ENCODE data around the gene ZNF232.
"Not testable (repeated sequence)": the region's sequence is repeated elsewhere in the genome, so short reads cannot be mapped to it uniquely, and the experiment has no call there.

The ZNF232 gene

DNA sequence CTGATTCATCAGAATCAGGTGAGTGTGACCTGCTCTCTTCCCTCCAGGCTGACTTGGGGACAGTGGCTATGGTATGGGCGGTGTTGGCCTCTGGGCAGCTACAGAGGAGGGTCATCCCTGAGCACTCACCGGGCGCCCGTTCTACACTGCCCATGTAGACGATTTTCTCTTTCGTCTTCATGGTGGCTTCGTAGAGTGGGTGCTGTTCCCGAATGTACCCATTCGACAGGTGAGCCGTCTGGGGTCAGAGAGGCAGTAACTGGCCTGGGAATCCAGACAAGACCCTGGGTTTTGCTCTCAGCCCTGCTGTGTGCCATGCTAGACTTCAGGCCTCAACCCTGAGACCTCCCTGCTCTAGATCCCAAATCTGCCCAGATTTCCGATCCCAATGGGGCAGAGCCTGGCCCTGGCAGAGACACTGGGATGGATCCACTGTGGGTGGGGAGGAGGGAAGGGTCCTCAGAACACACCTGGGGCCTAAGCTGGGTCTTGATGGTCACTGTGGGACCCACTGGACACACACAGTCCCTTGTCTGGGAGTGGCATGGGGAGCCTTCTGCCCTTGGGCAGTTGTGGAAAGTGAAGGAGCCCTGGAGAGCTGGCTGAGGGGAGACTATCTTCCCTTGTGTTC, 17.3 kb upstream of the ZNF232 start:
- TF ChIP-seq, protein P1, sequence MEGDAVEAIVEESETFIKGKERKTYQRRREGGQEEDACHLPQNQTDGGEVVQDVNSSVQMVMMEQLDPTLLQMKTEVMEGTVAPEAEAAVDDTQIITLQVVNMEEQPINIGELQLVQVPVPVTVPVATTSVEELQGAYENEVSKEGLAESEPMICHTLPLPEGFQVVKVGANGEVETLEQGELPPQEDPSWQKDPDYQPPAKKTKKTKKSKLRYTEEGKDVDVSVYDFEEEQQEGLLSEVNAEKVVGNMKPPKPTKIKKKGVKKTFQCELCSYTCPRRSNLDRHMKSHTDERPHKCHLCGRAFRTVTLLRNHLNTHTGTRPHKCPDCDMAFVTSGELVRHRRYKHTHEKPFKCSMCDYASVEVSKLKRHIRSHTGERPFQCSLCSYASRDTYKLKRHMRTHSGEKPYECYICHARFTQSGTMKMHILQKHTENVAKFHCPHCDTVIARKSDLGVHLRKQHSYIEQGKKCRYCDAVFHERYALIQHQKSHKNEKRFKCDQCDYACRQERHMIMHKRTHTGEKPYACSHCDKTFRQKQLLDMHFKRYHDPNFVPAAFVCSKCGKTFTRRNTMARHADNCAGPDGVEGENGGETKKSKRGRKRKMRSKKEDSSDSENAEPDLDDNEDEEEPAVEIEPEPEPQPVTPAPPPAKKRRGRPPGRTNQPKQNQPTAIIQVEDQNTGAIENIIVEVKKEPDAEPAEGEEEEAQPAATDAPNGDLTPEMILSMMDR (IDR thresholded peaks at IDR 0.05; ENCODE audit: insufficient read depth, low read length, missing control alignments), result no peak
- POLR2A ChIA-PET, result no interaction called here

GRCh38 chr17:5128387-5128786, 16.7 kb upstream of the ZNF232 start:
- POLR2A ChIA-PET; DNase-seq (ENCODE audit: low read depth, low spot score); CTCF ChIA-PET; H3K4me3 ChIP-seq (ENCODE audit: low read depth, low read length): not testable (repeated sequence)

More for the DNA sequence above, 17.3 kb upstream of the ZNF232 start:
- no peak for DNase-seq (ENCODE audit: low read depth, low spot score)
- CTCF ChIA-PET, result no interaction called here
- no peak overlapping the region for H3K4me3 ChIP-seq (ENCODE audit: low read depth, low read length)

GRCh38 chr17:5127910-5128309, 16.2 kb upstream of the ZNF232 start:
- DNase-seq (ENCODE audit: low read depth, low spot score), result no peak
- TF ChIP-seq, protein P1 (IDR thresholded peaks at IDR 0.05; ENCODE audit: insufficient read depth, low read length, missing control alignments), result no peak
- ChIA-PET POLR2A (no interaction called here), CTCF (no interaction called here)
- no peak overlapping the region for H3K4me3 ChIP-seq (ENCODE audit: low read depth, low read length)

DNA sequence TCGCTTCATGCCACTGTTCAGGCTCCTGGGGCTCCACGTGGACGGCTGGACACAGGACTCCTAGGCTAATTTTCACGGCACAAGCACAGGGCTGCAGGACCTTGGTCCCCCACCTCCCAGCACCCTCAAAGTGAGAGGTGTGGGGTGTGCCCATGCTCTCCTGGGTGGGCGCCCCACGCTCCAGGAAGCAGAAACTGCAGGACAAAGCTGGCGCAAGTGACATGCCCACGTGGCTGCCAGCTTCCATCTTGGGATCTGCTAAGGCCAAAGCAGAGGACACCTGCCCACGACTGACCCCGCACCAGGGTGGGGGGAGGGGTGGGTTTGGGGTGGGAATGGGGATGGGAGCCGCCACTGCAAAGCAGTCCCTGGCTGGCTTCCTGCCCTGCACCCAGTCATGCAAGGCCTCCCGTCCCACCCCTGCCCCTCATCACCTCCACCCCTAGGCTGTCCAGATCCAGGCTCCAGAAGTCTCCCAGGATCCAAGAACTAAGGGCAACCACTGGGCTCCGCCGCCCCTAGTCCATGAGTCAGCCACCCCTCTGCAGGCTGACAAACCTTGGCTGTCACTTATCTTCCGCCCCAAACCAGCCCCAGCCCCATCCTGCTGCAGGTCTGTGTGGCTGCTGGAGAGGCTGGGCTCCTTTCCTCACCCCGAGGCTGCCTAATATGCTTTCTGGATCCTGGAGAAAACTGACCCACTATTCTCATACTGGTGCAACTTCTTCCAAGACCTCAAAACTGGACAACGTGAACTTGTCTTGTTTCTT, 15.2 kb upstream of the ZNF232 start:
- ChIA-PET CTCF (no interaction called here), POLR2A (no interaction called here)
- H3K4me3 ChIP-seq (ENCODE audit: low read depth, low read length), result no peak overlapping the region
- TF ChIP-seq, protein P1 (IDR thresholded peaks at IDR 0.05; ENCODE audit: insufficient read depth, low read length, missing control alignments), result no peak
- DNase-seq (ENCODE audit: low read depth, low spot score), result no peak

- CTCF ChIA-PET; DNase-seq (ENCODE audit: low read depth, low spot score); H3K4me3 ChIP-seq (ENCODE audit: low read depth, low read length); POLR2A ChIA-PET: not testable (repeated sequence)
Measured at GRCh38 chr17:5124896-5125295, 13.2 kb upstream of the ZNF232 start.

DNA sequence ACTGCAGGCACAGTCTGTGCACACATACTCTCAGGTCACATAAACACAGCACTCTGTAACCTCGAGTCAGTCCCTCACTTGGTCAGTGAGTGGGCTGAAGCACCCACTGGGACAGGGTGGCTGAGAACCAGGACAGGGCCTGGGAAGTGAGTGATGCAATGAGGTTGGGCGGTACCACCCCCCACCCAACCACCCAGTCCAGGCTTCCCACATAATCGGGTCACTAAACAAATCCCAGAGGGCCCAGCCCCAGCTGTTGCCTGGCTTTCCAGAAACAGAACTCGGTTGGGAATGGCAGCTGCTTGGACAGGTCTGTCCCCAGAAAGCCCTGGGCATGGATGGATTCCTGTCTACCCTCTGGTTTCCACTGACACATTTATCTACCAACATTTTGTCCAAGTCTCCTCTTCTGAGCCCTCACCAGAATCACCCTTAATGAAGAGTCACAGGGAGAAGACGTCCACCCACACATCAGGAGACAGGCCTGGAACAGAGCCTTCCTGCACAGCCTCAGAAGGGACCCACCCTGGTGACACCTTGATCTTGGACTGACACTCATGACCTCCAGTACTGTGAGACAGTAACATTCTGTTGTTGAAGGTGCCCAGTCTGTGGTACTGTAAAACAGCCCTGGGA, 12.6 kb upstream of the ZNF232 start:
- CTCF ChIA-PET; H3K4me3 ChIP-seq (ENCODE audit: low read depth, low read length); POLR2A ChIA-PET; DNase-seq (ENCODE audit: low read depth, low spot score): not testable (repeated sequence)

DNA sequence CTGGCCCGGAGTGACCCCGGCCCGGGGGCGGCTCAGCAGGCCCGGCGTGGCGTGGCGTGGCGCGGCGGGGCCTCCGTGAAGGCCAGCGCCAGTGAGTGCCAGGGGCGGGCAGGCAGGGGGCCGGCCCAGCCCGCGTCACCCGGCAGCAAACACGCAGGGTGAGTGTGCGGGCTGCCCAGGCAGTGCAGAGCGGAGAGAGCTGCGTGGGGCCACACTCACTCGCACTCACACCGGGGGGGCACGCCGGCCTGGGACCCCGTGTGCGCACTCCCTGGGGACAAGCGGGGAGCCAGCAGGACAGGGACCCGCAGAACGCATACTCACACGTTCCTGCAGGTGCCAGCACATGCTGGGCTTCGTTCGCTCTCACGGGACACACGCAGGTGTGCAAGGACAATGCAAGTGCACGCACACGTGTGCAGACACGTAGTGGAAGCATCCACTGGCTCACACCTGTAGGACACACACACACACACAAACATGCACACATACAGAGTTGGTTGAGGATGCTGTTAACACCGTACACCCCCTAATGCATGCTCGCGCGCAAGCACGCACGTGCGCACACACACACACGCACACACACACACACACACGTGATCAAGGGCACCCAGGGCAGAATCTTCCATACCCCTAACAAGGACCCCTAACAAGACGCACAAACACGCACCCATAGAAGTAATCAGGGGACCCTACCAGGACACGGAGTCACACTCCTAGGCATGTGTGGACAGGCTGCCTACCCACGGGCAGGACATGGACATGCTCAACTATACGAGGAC, 11.9 kb upstream of the ZNF232 start:
- POLR2A ChIA-PET, result no interaction called here
- no peak for DNase-seq (ENCODE audit: low read depth, low spot score)
- no peak overlapping the region for H3K4me3 ChIP-seq (ENCODE audit: low read depth, low read length)
- TF ChIP-seq, protein P1 (IDR thresholded peaks at IDR 0.05; ENCODE audit: insufficient read depth, low read length, missing control alignments), result no peak
- CTCF ChIA-PET, result no interaction called here

All from AG04449 (cell line).